OCI-LY3 (cell line): ENCODE measurements around the gene ETV1.

Source experiments
- CTCF ChIP-seq: fragments of 200-600, 300-600 bp; sonication (generic); IDR thresholded peaks from 2 replicates; pipeline ENCODE4 v1.5.1; 2014; ENCODE audit warnings: antibody characterized with exemption, low read length, low read depth
- EZH2phosphoT487 ChIP-seq: fragments of 200-600 bp; shearing (Covaris generic); IDR thresholded peaks from 2 replicates; pipeline ENCODE4 v1.6.1; 2018; ENCODE audit warnings: antibody characterized with exemption, mixed run types, low read depth

- TF ChIP-seq CTCF (no peak), EZH2phosphoT487 (no peak)
Observed at GRCh38 chr7:13851736-13852135, 137.7 kb downstream of the ETV1 start.
